ENCODE measurements around the gene RERE.
"Not testable (repeated sequence)": the region's sequence is repeated elsewhere in the genome, so short reads cannot be mapped to it uniquely, and the experiment has no call there.

The RERE gene

DNA sequence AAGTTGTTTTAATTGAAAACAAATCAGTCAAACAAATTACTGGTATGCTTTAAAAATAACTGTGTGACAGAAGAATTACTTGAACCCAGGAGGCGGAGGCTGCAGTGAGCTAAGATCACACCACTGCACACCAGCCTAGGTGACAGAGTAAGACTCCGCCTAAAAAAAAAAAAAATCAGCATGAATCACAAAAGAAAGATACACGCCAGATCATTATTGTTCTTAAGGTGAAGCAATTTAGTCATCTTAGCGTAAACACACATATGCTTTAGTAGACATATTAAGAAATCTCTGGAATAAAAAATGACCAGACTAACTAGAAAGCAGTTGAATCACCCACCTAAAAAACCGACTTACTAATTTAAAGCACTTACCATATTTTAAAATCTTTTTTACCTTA is 20.2 kb downstream of the RERE start:
- no peak for DNase-seq (ENCODE audit: low spot score)

GRCh38 chr1:8796812-8797211 is 20.6 kb downstream of the RERE start:
- DNase-seq (ENCODE audit: low spot score): no peak

DNA sequence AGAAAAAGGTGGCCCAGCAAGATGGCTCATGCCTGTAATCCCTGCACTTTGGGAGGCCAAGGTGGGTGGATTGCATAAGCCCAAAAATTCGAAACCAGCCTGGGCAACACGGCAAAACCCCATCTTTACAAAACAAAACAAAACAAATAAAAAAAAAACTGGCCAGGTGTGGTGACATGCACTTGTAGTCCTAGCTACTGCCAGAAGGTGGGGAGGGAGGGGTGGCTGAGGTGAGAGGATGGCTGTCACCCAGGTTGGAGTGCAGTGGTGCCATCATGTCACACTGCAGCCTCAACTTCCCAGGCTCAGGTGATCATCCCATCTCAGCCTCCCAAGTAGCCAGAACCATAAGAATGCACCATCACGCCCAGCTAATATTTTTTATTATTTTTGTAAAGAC is 22.8 kb downstream of the RERE start:
- no peak for DNase-seq (ENCODE audit: low spot score)

DNA sequence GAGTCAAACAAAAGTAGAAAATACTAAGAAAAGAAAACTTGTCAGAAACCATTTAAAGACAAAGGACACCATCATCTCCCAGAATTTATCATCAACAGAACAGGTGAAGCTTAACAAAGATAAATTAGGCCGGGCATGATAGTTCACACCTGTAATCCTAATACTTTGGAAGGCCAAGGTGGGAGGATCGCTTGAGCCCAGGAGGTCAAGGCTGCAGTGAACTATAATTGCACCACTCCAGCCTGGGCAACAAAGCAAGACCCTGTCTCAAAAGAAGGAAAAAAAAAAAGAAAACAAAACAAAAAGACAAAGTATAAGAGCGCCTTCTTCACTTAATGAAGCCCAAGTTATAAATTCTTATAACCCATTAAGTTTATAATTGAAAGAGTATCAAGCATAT is 25.6 kb downstream of the RERE start:
- no peak for DNase-seq (ENCODE audit: low spot score)

- no peak for DNase-seq (ENCODE audit: low spot score)
Measured at GRCh38 chr1:8790987-8791386, 26.5 kb downstream of the RERE start.

GRCh38 chr1:8790478-8790877 is 27.0 kb downstream of the RERE start:
- no peak for DNase-seq (ENCODE audit: low spot score)

DNA sequence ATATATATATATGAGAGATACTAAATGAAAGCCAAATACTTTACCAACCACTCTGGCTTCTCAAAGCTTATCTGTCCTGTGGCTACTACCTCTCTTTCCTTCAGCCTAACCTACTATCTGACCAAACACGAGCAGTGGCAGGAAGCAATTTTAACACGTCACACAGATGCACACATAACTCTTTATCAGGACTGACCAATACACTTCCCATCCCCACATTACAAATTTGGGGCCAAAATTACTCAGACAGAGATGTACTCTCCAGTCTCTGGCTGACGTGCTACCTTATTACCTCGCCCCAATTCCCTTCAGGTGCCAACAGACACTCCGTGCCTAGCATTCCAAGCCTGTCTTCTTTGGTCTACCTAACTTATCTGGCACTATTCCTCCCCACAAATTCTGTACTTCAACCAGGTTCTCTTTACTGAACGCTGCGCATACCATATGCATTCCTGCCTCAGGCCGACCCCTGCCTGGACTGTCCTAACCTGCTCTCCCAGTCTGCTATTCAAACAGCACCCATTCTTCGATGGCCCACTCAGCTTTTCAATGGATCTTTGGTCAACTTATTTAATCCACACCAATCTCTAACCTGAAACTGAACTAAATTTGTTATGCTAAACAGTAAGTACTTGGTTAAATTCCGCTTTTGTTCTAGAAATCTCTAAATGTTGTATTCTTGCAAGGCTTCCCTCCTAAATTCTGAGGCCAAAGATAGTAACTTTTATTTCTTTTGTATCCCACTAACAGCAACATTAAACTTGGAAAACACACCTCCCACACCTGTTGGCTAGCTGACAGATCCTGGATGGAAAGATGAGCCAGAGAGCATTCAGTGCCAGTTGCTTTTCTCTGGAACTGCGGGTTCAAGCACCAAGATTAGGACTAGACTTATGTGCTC is 27.9 kb downstream of the RERE start:
- no peak for DNase-seq (ENCODE audit: low spot score)

DNA sequence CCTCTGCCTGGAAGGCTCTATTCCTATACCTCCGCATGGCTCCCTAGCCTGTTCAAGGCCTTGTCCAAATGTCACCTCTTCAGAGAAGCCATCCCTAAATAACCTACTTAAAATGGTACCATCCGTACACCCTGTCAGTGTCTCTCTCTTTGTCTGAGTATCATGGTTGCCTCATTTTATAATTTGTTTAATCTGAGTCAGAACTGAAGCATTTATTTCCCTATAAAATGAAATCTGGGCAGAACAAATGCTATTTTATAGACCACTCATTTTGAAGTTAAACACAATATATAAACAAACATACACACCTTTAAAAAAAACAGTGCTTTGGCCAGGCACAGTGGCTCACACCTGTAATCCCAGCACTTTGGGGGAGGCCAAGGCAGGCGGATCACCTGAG is 30.2 kb downstream of the RERE start:
- no peak for DNase-seq (ENCODE audit: low spot score)

- DNase-seq (ENCODE audit: low spot score): not testable (repeated sequence)
Measured at GRCh38 chr1:8786204-8786603, 31.2 kb downstream of the RERE start.

GRCh38 chr1:8782955-8783354 is 34.5 kb downstream of the RERE start:
- DNase-seq (ENCODE audit: low spot score): no peak

- peak; percentile 17 for DNase-seq (ENCODE audit: low spot score)
Measured at GRCh38 chr1:8782001-8782620, 35.3 kb downstream of the RERE start.

DNA sequence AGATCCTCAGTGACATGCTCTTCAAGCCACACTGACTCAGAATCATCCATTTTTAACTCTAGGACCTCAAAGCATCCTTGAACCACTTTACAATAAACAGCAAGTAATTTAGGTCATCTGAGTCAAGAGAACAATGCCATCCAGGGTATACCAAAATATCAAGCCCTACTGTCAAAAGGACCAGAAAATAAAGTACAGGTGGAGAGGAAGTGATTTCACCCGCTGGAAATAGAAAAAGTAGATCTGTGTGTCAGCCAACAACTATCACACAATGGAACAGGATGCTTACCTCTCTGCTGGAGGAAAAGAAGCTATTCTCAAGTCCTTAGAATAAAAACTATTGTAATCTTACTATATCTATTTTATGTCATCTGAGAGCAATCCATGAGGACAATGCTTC is 37.0 kb downstream of the RERE start:
- no peak for DNase-seq (ENCODE audit: low spot score)

DNA sequence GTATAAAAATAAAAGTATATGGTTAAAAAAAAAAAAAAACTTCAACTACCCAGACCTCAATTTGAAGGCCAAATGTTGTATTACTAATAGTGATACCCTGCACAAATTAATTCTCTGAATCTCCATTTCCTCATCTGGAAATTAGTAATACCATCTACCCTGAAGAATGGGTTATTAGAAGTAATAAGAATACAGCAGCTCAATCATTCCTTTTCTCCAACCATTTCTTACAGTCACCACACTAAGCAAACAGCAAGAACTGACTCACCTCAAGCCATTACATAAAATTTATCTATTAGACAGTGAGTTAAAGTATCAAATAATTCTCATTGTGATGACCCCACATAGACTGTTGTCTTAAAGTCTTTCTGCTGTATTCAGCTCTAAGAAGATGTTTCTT is 39.6 kb downstream of the RERE start:
- no peak for DNase-seq (ENCODE audit: low spot score)

- no peak for DNase-seq (ENCODE audit: low spot score)
Measured at GRCh38 chr1:8776104-8776503, 41.3 kb downstream of the RERE start.

GRCh38 chr1:8767006-8767405 is 50.4 kb downstream of the RERE start:
- DNase-seq (ENCODE audit: low spot score): no peak

- DNase-seq (ENCODE audit: low spot score): no peak
Measured at GRCh38 chr1:8765198-8765597, 52.2 kb downstream of the RERE start.

DNA sequence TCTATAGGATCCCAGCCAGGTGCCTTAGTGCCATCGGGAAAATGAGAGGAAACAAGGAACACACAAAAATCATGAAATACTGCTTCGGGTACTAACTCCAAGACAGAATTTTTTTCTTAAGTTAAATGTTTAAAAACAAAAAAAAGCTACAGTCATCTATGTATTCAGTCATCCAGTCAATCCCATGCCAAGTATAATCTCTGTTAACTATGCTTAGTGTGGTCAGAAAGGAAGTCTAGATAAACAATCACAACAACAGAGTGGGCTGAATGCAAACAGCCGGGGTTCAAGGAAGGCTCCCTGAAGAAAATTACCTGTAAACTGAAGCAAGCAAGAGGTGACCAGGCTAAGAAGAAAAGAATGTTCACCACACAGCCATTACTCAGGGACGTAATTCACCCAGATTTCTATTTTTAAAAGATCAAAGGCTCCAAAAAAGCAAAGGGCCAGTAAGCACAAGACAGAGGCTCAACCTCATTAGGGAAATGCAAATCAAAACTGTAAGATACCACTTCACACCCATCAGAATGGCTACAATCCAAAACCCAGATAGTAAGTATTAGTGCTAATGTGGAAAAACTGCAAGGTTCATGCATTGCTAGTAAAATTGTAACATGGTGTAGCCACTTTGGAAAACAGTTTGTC is 53.0 kb downstream of the RERE start:
- DNase-seq (ENCODE audit: low spot score): no peak

GRCh38 chr1:8763888-8764287 is 53.6 kb downstream of the RERE start:
- DNase-seq (ENCODE audit: low spot score): no peak

- no peak for DNase-seq (ENCODE audit: low spot score)
Measured at GRCh38 chr1:8754993-8755392, 62.4 kb downstream of the RERE start.

GRCh38 chr1:8754247-8754650 is 63.2 kb downstream of the RERE start:
- no peak for DNase-seq (ENCODE audit: low spot score)

- no peak for DNase-seq (ENCODE audit: low spot score)
Measured at GRCh38 chr1:8753736-8754135, 63.7 kb downstream of the RERE start.

- DNase-seq (ENCODE audit: low spot score): no peak
Measured at GRCh38 chr1:8752921-8753713, 64.3 kb downstream of the RERE start.
